ENCODE measurements around the gene TPRG1L. TPM values are rescaled to one million over a fixed set of nuclear protein-coding genes. Genes with fewer than 3 reads are reported as not detected.

The TPRG1L gene
- total RNA-seq, 1 experiment from 2014 or later: 22.5 TPM

DNA sequence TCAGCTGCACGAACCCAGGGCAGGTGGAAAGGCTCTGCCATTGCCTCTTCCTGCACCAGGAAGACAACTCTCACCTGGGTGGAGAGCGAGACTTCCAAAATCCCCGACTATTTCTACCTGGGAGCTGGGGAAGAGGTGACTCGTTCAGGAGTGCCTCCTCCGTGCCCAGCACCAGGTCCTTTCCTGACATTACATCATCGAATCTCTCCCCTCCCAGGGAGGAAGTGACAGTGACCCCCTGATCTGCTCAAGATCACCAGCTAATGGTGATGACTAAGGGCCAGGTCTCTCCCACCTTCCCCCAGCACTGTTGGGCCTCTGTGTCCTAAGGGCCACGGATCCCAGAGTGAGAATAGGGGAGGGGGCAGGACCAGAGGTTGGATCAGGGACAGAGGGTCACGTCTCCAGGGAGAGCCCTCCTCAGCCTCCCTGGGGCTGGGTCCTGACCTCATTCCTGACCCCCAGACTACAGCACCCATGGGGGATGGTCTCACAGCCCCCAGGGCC is 20.3 kb upstream of the TPRG1L start:
- no peaks in the 10 kb centered on the region for H3K9me3 Mint-ChIP-seq (ENCODE audit: low read depth, unreplicated experiment)
- no peaks in the 10 kb centered on the region for H3K36me3 Mint-ChIP-seq (ENCODE audit: insufficient read depth, unreplicated experiment)
- intact Hi-C loops (cut with micrococcal nuclease; ENCODE audit: unreplicated experiment): no loop called here
- no TSS peak for BruUV-seq (replicated peaks)
- no peaks in the 10 kb centered on the region for H3K27me3 Mint-ChIP-seq (ENCODE audit: unreplicated experiment)
- CTCF ChIA-PET: interaction anchor here (0.8 to 1.5 kb wide), 3 partner anchors 15 to 151 kb away, joined by 3 to 4 read pairs (median 3); no protein-coding TSS in a partner anchor
- no peak overlapping the region for H3K4me3 Mint-ChIP-seq (ENCODE audit: low read depth, unreplicated experiment)
- TF ChIP-seq, protein P1, sequence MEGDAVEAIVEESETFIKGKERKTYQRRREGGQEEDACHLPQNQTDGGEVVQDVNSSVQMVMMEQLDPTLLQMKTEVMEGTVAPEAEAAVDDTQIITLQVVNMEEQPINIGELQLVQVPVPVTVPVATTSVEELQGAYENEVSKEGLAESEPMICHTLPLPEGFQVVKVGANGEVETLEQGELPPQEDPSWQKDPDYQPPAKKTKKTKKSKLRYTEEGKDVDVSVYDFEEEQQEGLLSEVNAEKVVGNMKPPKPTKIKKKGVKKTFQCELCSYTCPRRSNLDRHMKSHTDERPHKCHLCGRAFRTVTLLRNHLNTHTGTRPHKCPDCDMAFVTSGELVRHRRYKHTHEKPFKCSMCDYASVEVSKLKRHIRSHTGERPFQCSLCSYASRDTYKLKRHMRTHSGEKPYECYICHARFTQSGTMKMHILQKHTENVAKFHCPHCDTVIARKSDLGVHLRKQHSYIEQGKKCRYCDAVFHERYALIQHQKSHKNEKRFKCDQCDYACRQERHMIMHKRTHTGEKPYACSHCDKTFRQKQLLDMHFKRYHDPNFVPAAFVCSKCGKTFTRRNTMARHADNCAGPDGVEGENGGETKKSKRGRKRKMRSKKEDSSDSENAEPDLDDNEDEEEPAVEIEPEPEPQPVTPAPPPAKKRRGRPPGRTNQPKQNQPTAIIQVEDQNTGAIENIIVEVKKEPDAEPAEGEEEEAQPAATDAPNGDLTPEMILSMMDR (IDR thresholded peaks at IDR 0.05; ENCODE audit: unreplicated experiment): no peak
- H3K27ac Mint-ChIP-seq (ENCODE audit: unreplicated experiment): no peak overlapping the region
- peak; percentile 28 for DNase-seq
- no peaks in the 10 kb centered on the region for H3K4me1 Mint-ChIP-seq (ENCODE audit: low read depth, unreplicated experiment)

GRCh38 chr1:3604997-3605823 is 19.6 kb upstream of the TPRG1L start:
- no peaks in the 10 kb centered on the region for H3K36me3 Mint-ChIP-seq (ENCODE audit: insufficient read depth, unreplicated experiment)
- no peaks in the 10 kb centered on the region for H3K27me3 Mint-ChIP-seq (ENCODE audit: unreplicated experiment)
- no TSS peak for BruUV-seq (replicated peaks)
- H3K4me3 Mint-ChIP-seq (ENCODE audit: low read depth, unreplicated experiment): no peak overlapping the region
- no peaks in the 10 kb centered on the region for H3K4me1 Mint-ChIP-seq (ENCODE audit: low read depth, unreplicated experiment)
- DNase-seq: no peak
- no peaks in the 10 kb centered on the region for H3K9me3 Mint-ChIP-seq (ENCODE audit: low read depth, unreplicated experiment)
- intact Hi-C loops (cut with micrococcal nuclease; ENCODE audit: unreplicated experiment): no loop called here
- no peak overlapping the region for H3K27ac Mint-ChIP-seq (ENCODE audit: unreplicated experiment)
- TF ChIP-seq, protein P1 (IDR thresholded peaks at IDR 0.05; ENCODE audit: unreplicated experiment): no peak
- CTCF ChIA-PET: interaction anchor here (0.8 to 1.5 kb wide), 3 partner anchors 14 to 152 kb away, joined by 3 to 4 read pairs (median 3); no protein-coding TSS in a partner anchor

DNA sequence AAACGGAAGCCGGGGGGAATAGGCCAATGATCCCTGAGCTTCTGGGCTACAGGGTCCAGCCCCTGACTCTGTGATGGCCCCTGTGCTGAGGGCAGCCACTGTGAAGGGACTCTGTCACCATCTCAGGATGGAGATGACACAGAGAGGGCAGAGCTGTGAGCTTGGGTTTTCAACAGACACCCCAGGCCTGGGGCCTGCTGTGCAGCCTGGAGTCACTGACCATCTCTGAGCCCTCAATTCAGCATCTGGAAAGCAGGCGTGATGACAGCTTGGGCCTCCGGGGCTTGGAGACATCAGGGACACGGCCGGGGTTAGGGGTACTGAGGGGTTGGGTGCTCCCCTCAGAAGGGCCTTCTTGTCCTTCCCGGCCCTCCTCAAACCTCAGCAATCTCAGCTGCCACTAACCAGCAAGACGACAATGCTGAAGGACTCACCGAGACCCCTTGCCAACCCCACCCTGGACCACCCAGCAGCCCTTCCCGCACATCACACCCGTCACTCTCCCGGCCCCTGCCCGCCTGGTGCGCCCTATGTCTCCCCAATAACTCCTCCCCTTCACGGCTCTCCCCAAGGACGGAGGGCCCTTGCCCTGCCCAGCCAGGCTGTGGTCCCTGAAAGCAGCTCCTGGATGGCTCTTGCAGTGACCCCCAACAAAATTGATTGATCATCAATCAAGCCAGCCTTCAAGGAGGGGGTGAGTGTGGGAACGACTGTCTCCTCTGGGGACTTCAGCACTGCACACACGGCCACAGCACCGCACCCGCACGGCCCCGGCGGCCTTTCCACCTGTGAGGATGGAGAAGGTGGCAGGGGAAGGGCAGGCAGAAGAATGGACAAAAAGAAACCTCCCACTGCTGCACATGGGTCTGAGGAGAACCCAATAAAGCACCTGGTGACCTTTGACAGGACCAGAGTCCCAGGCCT is 17.8 kb upstream of the TPRG1L start:
- intact Hi-C loops (cut with micrococcal nuclease; ENCODE audit: unreplicated experiment): no loop called here
- no peak overlapping the region for H3K27ac Mint-ChIP-seq (ENCODE audit: unreplicated experiment)
- H3K4me1 Mint-ChIP-seq (ENCODE audit: low read depth, unreplicated experiment): no peaks in the 10 kb centered on the region
- DNase-seq: no peak
- H3K36me3 Mint-ChIP-seq (ENCODE audit: insufficient read depth, unreplicated experiment): peaks cover 13% of the 10 kb centered on the region
- no peaks in the 10 kb centered on the region for H3K27me3 Mint-ChIP-seq (ENCODE audit: unreplicated experiment)
- H3K9me3 Mint-ChIP-seq (ENCODE audit: low read depth, unreplicated experiment): no peaks in the 10 kb centered on the region
- TF ChIP-seq, protein P1 (IDR thresholded peaks at IDR 0.05; ENCODE audit: unreplicated experiment): no peak
- BruUV-seq (replicated peaks): no TSS peak
- CTCF ChIA-PET: no interaction called here
- H3K4me3 Mint-ChIP-seq (ENCODE audit: low read depth, unreplicated experiment): no peak overlapping the region

GRCh38 chr1:3607703-3608065 is 17.1 kb upstream of the TPRG1L start:
- BruUV-seq (replicated peaks): no TSS peak
- CTCF ChIA-PET: no interaction called here
- Mint-ChIP-seq H3K27ac (ENCODE audit: unreplicated experiment) (no peak overlapping the region), H3K4me1 (ENCODE audit: low read depth, unreplicated experiment) (no peaks in the 10 kb centered on the region), H3K36me3 (ENCODE audit: insufficient read depth, unreplicated experiment) (peaks cover 13% of the 10 kb centered on the region), H3K9me3 (ENCODE audit: low read depth, unreplicated experiment) (no peaks in the 10 kb centered on the region), H3K27me3 (ENCODE audit: unreplicated experiment) (no peaks in the 10 kb centered on the region), H3K4me3 (ENCODE audit: low read depth, unreplicated experiment) (no peak overlapping the region)
- TF ChIP-seq, protein P1 (IDR thresholded peaks at IDR 0.05; ENCODE audit: unreplicated experiment): no peak
- intact Hi-C loops (cut with micrococcal nuclease; ENCODE audit: unreplicated experiment): no loop called here
- no peak for DNase-seq

Data from Calu3 (cell line).